Measurements from ENCODE around the gene TECTA. TPM values are rescaled to one million over a fixed set of nuclear protein-coding genes. Genes with fewer than 3 reads are reported as not detected.
"Not testable (repeated sequence)": the region's sequence is repeated elsewhere in the genome, so short reads cannot be mapped to it uniquely, and the experiment has no call there.

Gene TECTA
- total RNA-seq, 1 donor from 2014 or later = 0.16 TPM

DNA sequence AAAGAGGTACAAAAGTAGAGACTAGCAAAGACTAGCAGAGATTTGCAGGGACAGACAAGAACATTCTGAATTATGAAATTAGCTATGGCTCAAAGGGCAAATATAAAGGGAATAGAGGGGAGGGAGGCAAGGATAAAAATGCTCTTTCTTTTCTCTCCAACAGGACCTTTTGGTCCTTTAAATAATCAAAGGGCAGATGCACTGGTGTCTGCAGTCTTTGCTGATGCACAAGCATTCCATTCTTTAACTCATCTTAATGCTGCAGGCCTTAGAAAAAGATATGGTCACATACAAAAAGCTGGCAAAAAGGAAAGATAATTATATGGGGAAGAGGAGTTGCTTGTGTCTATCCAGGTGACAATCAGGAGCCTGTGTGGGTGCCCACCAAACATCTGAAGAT, 137.9 kb downstream of the TECTA start:
- Mint-ChIP-seq H3K9me3 (no peaks in the 10 kb centered on the region), H3K27me3 (ENCODE audit: insufficient read depth) (peaks cover 13% of the 10 kb centered on the region), H3K27ac (no peak overlapping the region), H3K4me1 (ENCODE audit: low read depth) (peaks cover 30% of the 10 kb centered on the region), H3K36me3 (ENCODE audit: low read depth) (no peaks in the 10 kb centered on the region), H3K4me3 (no peak overlapping the region)
- intact Hi-C loops (cut with micrococcal nuclease) = loop anchor here (1.0 kb wide), 1 partner anchor 53 kb away; the partner anchor contains the start of gene SC5D
- DNase-seq (ENCODE audit: low spot score) = no peak

DNA sequence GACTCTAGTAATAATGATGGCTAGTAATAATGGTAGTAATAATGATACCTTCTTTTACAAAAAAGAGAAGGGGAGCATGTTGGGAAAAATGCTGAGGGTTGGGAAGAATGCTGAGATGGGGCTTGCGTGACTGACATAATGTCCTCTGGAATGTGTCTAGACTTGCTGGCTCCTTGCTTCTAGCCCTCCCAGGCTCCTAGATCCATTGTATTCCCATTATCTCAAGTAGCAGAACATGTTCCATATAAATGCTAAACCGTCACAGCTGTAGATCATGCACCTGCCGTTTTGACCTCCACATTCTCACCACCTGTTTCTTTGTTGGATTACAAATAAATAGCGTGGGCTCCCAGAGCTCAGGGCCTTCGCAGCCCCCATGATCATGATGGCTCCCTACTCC, 139.0 kb downstream of the TECTA start:
- DNase-seq (ENCODE audit: low spot score); H3K27ac Mint-ChIP-seq; H3K4me3 Mint-ChIP-seq; H3K9me3 Mint-ChIP-seq; intact Hi-C loops (cut with micrococcal nuclease); H3K36me3 Mint-ChIP-seq (ENCODE audit: low read depth): not testable (repeated sequence)
- H3K4me1 Mint-ChIP-seq (ENCODE audit: low read depth) = peaks cover 30% of the 10 kb centered on the region
- peaks cover 12% of the 10 kb centered on the region for H3K27me3 Mint-ChIP-seq (ENCODE audit: insufficient read depth)

DNA sequence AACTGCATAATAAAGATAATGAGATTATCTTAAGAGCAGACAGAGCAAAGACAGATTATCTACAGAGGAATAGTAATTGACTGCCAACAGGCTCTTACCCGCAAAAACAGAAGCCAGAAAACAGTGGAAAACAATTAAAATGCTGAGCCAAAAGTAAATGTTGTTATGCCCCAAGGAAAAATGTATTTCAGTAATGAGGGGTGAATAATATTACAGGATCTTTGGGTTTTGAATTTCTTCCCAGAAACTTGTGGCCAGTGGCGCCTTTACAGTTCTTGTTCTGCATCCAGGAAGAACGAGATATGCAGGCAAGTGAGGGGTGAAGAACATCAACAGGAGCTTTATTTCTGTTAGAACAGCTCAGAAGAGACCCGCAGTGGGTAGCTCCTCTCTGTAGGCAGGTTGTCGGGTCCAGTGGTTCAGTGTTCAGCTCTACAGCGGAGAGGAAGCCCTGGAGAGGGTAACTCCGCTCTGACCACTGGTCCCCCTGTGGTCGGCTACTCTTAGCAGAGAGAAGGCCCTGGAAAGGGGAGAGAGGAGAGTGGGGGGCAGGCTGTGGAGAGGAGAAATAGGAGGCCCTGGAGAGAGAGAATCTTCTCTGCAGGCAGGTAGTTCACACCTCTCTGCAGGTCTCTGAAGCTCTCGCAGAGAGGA, 139.7 kb downstream of the TECTA start:
- DNase-seq (ENCODE audit: low spot score) = no peak
- no peak overlapping the region for H3K27ac Mint-ChIP-seq
- peaks cover 12% of the 10 kb centered on the region for H3K27me3 Mint-ChIP-seq (ENCODE audit: insufficient read depth)
- H3K36me3 Mint-ChIP-seq (ENCODE audit: low read depth) = no peaks in the 10 kb centered on the region
- intact Hi-C loops (cut with micrococcal nuclease) = no loop called here
- H3K4me1 Mint-ChIP-seq (ENCODE audit: low read depth) = peaks cover 27% of the 10 kb centered on the region
- no peaks in the 10 kb centered on the region for H3K9me3 Mint-ChIP-seq
- H3K4me3 Mint-ChIP-seq = no peak overlapping the region

Other genes starting within 250 kb of the TECTA start
- gene TBCEL, start 77.1 kb upstream of the TECTA start, total RNA-seq = 11.1 and 12.5 TPM in 2 replicates
- 21.9 and 26.3 TPM in 2 replicates for gene SC5D, start 191.5 kb downstream of the TECTA start, total RNA-seq